B cell (primary cell): ENCODE measurements around the gene ZNF681. TPM values are rescaled to one million over a fixed set of nuclear protein-coding genes. Genes with fewer than 3 reads are reported as not detected.

Source experiments
- ATAC-seq: fragments of 200-7000 bp; cut with Tn5 transposase; one replicate; pipeline ENCODE4 v1.10.0; 2021; ENCODE audit warnings: low read depth, mild to moderate bottlenecking, moderate number of reproducible peaks, moderate library complexity
- CTCF ChIA-PET: fragments of 350-600 bp; sonication (Branson Sonifier 250); formaldehyde crosslinking; loops from one replicate; lab custom pipeline; 2021; ENCODE audit warnings: antibody characterized with exemption, inconsistent platforms; lab: Charles Lee
- POLR2A ChIA-PET: fragments of 350-600 bp; sonication (Branson Sonifier 250); formaldehyde crosslinking; loops from one replicate; lab custom pipeline; 2021; ENCODE audit warnings: antibody characterized with exemption; lab: Charles Lee
- DNase-seq: peaks from one replicate; pipeline ENCODE4 v3.0.0; 2013
- H2AFZ ChIP-seq: 2 replicates; pipeline ENCODE4 v1.6.1; 2012; ENCODE audit warnings: mild to moderate bottlenecking, low read depth, low read length; ENCODE audit not compliant: insufficient read depth, poor library complexity, severe bottlenecking
- H3K27ac ChIP-seq, 2 donors: 1 replicate in 1 of 2; 2 replicates in 1 of 2; pipeline ENCODE4 v1.5.1; 2012 to 2013; ENCODE audit warnings: low read length in 2 of 2, mild to moderate bottlenecking in 2 of 2, moderate library complexity in 1 of 2
- H3K27me3 ChIP-seq, 4 experiments: fragments of 200-600 bp in 1 of 4; sonication (generic) in 1 of 4; replicated peaks in 1 of 4; 1 replicate in 2 of 4; 2 replicates in 2 of 4; pipeline versions ENCODE4 v1.6.1 to v1.7.0; 2013 to 2016; ENCODE audit warnings: low read length in 3 of 4, mild to moderate bottlenecking in 2 of 4, mixed read lengths in 1 of 4, moderate library complexity in 1 of 4; ENCODE audit not compliant: insufficient read depth in 4 of 4, control insufficient read depth in 3 of 4; ENCODE audit errors: control extremely low read depth in 1 of 4
- H3K36me3 ChIP-seq, 2 experiments: replicated peaks in 1 of 2; 1 replicate in 1 of 2; 2 replicates in 1 of 2; pipeline versions ENCODE4 v1.6.1 to v1.7.1; 2013; ENCODE audit warnings: low read length in 1 of 2; ENCODE audit not compliant: insufficient read depth in 2 of 2, control insufficient read depth in 1 of 2; ENCODE audit errors: control extremely low read depth in 1 of 2, extremely low read depth in 1 of 2
- H3K4me1 ChIP-seq, 2 donors: fragments of 200-600 bp in 1 of 2; sonication (generic) in 1 of 2; 1 replicate in 1 of 2; 2 replicates in 1 of 2; pipeline versions ENCODE4 v1.5.1 to v1.6.1; 2013 to 2017; ENCODE audit warnings: low read length in 2 of 2; ENCODE audit not compliant: control insufficient read depth in 2 of 2, insufficient read depth in 2 of 2
- H3K4me2 ChIP-seq: replicated peaks from 2 replicates; pipeline ENCODE3; 2012; ENCODE audit warnings: mild to moderate bottlenecking, low read depth, low read length; ENCODE audit not compliant: poor library complexity, severe bottlenecking
- H3K4me3 ChIP-seq, 5 experiments: fragments of 200-600 bp in 1 of 5; sonication (generic) in 1 of 5; 1 replicate in 3 of 5; 2 replicates in 2 of 5; pipeline versions ENCODE4 v1.5.1 to v1.7.0; 2011 to 2016; ENCODE audit warnings: low read length in 4 of 5, mild to moderate bottlenecking in 4 of 5, low read depth in 2 of 5, control low read depth in 1 of 5, moderate library complexity in 1 of 5; ENCODE audit not compliant: insufficient read depth in 1 of 5; ENCODE audit errors: control extremely low read depth in 1 of 5, extremely low read depth in 1 of 5
- H3K79me2 ChIP-seq: fragments of 200-600 bp; sonication (generic); one replicate; pipeline ENCODE4 v1.6.0; 2016; ENCODE audit warnings: low read length; ENCODE audit not compliant: control insufficient read depth, insufficient read depth
- H3K9ac ChIP-seq: fragments of 200-600 bp; sonication (generic); 2 replicates; pipeline ENCODE4 v1.6.1; 2017; ENCODE audit warnings: mild to moderate bottlenecking, low read length, moderate library complexity
- H3K9me3 ChIP-seq, 3 donors: one replicate each; pipeline versions ENCODE4 v1.6.1 to v1.7.1; 2013; ENCODE audit warnings: low read length in 2 of 3; ENCODE audit not compliant: control insufficient read depth in 2 of 3, insufficient read depth in 1 of 3; ENCODE audit errors: control extremely low read depth in 1 of 3
- H4K20me1 ChIP-seq: 2 replicates; pipeline ENCODE4 v1.6.0; 2012; ENCODE audit warnings: mild to moderate bottlenecking, low read length; ENCODE audit not compliant: insufficient read depth, control insufficient read depth, poor library complexity, severe bottlenecking
- H3K27ac Mint-ChIP-seq: one replicate; pipeline ENCODE4 v1.8.0; 2021; ENCODE audit warnings: mixed read lengths
- H3K27me3 Mint-ChIP-seq: one replicate; pipeline ENCODE4 v1.8.0; 2021; ENCODE audit warnings: mixed read lengths
- H3K4me1 Mint-ChIP-seq: one replicate; pipeline ENCODE4 v1.8.0; 2021; ENCODE audit warnings: mixed read lengths
- H3K4me3 Mint-ChIP-seq: one replicate; pipeline ENCODE4 v1.8.0; 2021; ENCODE audit warnings: mixed read lengths
- H3K9me3 Mint-ChIP-seq: one replicate; pipeline ENCODE4 v1.8.0; 2022; ENCODE audit warnings: mixed read lengths; ENCODE audit not compliant: insufficient read depth
- EZH2 ChIP-seq: IDR thresholded peaks from 2 replicates; pipeline ENCODE4 v1.6.1; 2012; ENCODE audit warnings: borderline replicate concordance, low read depth, mild to moderate bottlenecking, moderate library complexity, low read length; ENCODE audit not compliant: insufficient read depth, poor library complexity, severe bottlenecking
- WGBS: methylation state at CpG from one replicate; pipeline ENCODE4 v1.1.5; 2013; ENCODE audit warnings: missing lambda C conversion rate; ENCODE audit not compliant: insufficient coverage; 5-methylcytosine and 5-hydroxymethylcytosine counted together
- intact Hi-C: fragments of 100-400 bp; cut with micrococcal nuclease; formaldehyde crosslinking; loops from one replicate; pipeline ENCODE4 v1.10.0; 2022
- polyA plus RNA-seq: library from polyadenylated mRNA; depleted of rRNA; stranded (reverse); fragments of >200 nt; gene quantifications from 2 replicates; pipeline ENCODE4 v1.2.3, GENCODE V29; 2012
- total RNA-seq, 2 donors: library from RNA; stranded (reverse); fragments of 120-200 nt in 1 of 2; gene quantifications; 1 replicate in 1 of 2; 2 replicates in 1 of 2; pipeline versions ENCODE4 v1.2.3 to v1.2.4, GENCODE V29; 2013 to 2022
- TF ChIP-seq, protein P1 (sequence below): fragments of 200-600 bp; IDR thresholded peaks from one replicate; pipeline ENCODE4 v1.8.0; 2022; ENCODE audit warnings: antibody characterized with exemption, mild to moderate bottlenecking

Gene ZNF681
- total and polyA plus RNA-seq, 2 donors (not counting 1 experiment from before 2014, with no cell fraction given): 1.1 to 8.5 TPM

DNA sequence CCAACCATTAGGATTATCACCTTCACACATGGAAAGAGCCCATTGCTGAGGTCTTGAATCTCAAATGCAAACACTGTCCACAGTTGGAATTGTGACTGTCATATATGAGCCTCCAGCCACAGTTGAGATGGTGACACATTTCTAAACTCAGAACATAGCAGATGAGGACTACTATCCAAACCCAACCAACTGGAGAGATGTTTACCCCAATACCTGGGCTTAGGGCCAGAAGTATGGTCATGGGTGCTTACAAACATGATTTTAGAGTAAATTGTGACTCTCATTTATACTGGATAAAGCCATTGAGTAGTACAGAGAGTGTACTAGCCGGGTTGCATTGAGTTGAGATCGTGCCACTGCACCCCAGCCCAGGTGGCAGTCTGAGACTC lies 14.0 kb upstream of the ZNF681 start:
- DNase-seq (no peak), ATAC-seq (no peak)
- no peak overlapping the region for H3K4me3 Mint-ChIP-seq
- no peak overlapping the region for H3K27ac Mint-ChIP-seq
- Histone ChIP-seq H3K4me1 (no peaks in the 10 kb centered on the region), H3K27ac (no peak overlapping the region), H3K9ac (no peak overlapping the region), H3K27me3 (no peaks in the 10 kb centered on the region), H3K79me2 (no peaks in the 10 kb centered on the region), H4K20me1 (no peaks in the 10 kb centered on the region), H3K4me3 (no peak overlapping the region), H2AFZ (no peak overlapping the region), H3K9me3 (no peaks in the 10 kb centered on the region), H3K4me2 (no peak overlapping the region), H3K36me3 (no peaks in the 10 kb centered on the region)
- H3K9me3 Mint-ChIP-seq: no peaks in the 10 kb centered on the region
- CTCF ChIA-PET: no interaction called here
- TF ChIP-seq EZH2: no peak
- TF ChIP-seq, protein P1, sequence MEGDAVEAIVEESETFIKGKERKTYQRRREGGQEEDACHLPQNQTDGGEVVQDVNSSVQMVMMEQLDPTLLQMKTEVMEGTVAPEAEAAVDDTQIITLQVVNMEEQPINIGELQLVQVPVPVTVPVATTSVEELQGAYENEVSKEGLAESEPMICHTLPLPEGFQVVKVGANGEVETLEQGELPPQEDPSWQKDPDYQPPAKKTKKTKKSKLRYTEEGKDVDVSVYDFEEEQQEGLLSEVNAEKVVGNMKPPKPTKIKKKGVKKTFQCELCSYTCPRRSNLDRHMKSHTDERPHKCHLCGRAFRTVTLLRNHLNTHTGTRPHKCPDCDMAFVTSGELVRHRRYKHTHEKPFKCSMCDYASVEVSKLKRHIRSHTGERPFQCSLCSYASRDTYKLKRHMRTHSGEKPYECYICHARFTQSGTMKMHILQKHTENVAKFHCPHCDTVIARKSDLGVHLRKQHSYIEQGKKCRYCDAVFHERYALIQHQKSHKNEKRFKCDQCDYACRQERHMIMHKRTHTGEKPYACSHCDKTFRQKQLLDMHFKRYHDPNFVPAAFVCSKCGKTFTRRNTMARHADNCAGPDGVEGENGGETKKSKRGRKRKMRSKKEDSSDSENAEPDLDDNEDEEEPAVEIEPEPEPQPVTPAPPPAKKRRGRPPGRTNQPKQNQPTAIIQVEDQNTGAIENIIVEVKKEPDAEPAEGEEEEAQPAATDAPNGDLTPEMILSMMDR: no peak
- intact Hi-C loops: no loop called here
- POLR2A ChIA-PET: no interaction called here
- no peaks in the 10 kb centered on the region for H3K4me1 Mint-ChIP-seq
- no CpG with 5 or more reads among the region's 2 CpGs for WGBS
- H3K27me3 Mint-ChIP-seq: no peaks in the 10 kb centered on the region

DNA sequence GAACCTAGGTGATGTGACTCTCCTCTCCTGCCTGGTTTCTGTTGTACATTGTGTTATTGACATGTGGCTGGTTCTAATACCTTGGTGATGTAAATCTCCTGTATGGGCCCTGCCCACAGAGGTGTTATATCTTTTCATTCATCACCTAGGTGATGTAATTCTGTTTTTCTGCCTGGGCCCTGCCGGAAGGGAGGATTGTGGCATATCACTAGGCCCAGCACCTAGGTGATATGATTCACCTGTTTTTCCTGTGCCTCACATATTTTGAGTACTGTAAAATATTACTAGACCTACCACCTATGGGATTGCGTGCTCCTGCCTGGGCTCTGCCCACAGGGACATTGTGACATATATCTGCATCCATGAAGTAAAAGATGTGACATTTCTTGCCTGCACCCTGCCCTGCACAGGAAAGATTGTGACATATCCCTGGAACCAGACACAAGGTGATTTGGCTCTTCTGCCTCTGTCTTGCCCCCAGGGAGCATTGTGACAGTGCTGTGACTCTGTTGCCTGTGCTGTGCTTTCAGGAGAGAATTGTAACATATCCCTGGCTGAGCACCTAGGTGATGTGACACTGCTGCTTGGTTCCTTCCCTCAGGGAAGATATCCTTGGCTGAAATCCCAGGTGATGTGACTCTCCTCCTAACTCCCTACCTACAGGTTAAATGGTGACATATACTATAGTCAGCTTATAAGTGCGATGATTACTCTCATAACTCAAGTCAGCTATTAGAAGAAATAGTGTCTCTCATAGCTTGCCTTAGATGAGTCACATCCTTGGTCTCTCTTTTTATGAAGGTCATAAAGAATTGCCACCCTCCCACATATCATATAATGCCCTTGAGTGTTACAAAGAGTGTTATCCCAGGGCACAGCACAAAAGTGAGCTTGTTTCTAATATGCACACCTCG lies 13.3 kb upstream of the ZNF681 start:
- no peaks in the 10 kb centered on the region for H3K27me3 Mint-ChIP-seq
- no peak overlapping the region for H3K27ac ChIP-seq
- no peaks in the 10 kb centered on the region for H3K36me3 ChIP-seq
- DNase-seq (no peak), ATAC-seq (no peak)
- no peak overlapping the region for H3K4me2 ChIP-seq
- TF ChIP-seq, protein P1: no peak
- no peak for TF ChIP-seq EZH2
- H3K4me3 ChIP-seq: no peak overlapping the region
- ChIA-PET CTCF (no interaction called here), POLR2A (no interaction called here)
- H3K4me1 ChIP-seq: no peaks in the 10 kb centered on the region
- H4K20me1 ChIP-seq: no peaks in the 10 kb centered on the region
- no peak overlapping the region for H3K9ac ChIP-seq
- intact Hi-C loops: no loop called here
- H3K79me2 ChIP-seq: no peaks in the 10 kb centered on the region
- no peak overlapping the region for H2AFZ ChIP-seq
- no peak overlapping the region for H3K4me3 Mint-ChIP-seq
- no peaks in the 10 kb centered on the region for H3K9me3 Mint-ChIP-seq
- no peak overlapping the region for H3K27ac Mint-ChIP-seq
- no peaks in the 10 kb centered on the region for H3K27me3 ChIP-seq
- no peaks in the 10 kb centered on the region for H3K9me3 ChIP-seq
- no peaks in the 10 kb centered on the region for H3K4me1 Mint-ChIP-seq
- 100% methylated on average over 1 of the region's 4 CpGs for WGBS
